Upper lobe of left lung (tissue), 6 donors: Measurements from ENCODE around the gene HOGA1. TPM values are rescaled to one million over a fixed set of nuclear protein-coding genes. Genes with fewer than 3 reads are reported as not detected.

Source experiments
- ATAC-seq, 2 donors: fragments of 200-7000 bp; cut with Tn5 transposase; one replicate each; pipeline ENCODE4 v1.9.1; 2022; ENCODE audit warnings: mild to moderate bottlenecking in 2 of 2, moderate library complexity in 2 of 2; ENCODE audit not compliant: low FRiP score in 2 of 2
- DNase-seq, 2 donors: peaks; one replicate each; pipeline ENCODE4 v3.0.0-alpha.2; 2019 to 2020
- H3K27ac ChIP-seq, 4 donors: fragments of 200-600 bp; sonication (generic); one replicate each; pipeline ENCODE4 v1.5.1; 2016 to 2019
- H3K27me3 ChIP-seq, 4 donors: fragments of 200-600 bp; sonication (generic); one replicate each; pipeline ENCODE4 v1.5.1; 2017 to 2019
- H3K36me3 ChIP-seq, 4 donors: fragments of 200-600 bp; sonication (generic); one replicate each; pipeline ENCODE4 v1.5.1; 2016 to 2019
- H3K4me1 ChIP-seq, 4 donors: fragments of 200-600 bp; sonication (generic); one replicate each; pipeline ENCODE4 v1.5.1; 2018 to 2019
- H3K4me3 ChIP-seq, 4 donors: fragments of 200-600 bp; sonication (generic); one replicate each; pipeline ENCODE4 v1.5.1; 2017 to 2019; ENCODE audit warnings: mild to moderate bottlenecking in 2 of 4, moderate library complexity in 1 of 4
- H3K9me3 ChIP-seq, 4 donors: fragments of 200-600 bp; sonication (generic); one replicate each; pipeline ENCODE4 v1.5.1; 2018 to 2019
- CTCF ChIP-seq, 6 experiments: fragments of 450-650 bp in 4 of 6; fragments of 200-600 bp in 2 of 6; sonication (generic) in 2 of 6; IDR thresholded peaks; one replicate each; pipeline ENCODE4 v1.5.1; 2016 to 2019; ENCODE audit warnings: antibody characterized with exemption in 6 of 6
- EP300 ChIP-seq, 4 donors: sonication (generic); formaldehyde crosslinking; IDR thresholded peaks; one replicate each; pipeline ENCODE4 v1.5.1; 2017; ENCODE audit warnings: antibody characterized with exemption in 4 of 4, control low read depth in 2 of 4
- POLR2A ChIP-seq, 4 donors: fragments of 450-650 bp; IDR thresholded peaks; one replicate each; pipeline ENCODE4 v1.5.1; 2016 to 2017; ENCODE audit warnings: antibody characterized with exemption in 4 of 4, mild to moderate bottlenecking in 2 of 4
- POLR2AphosphoS5 ChIP-seq, 2 donors: sonication (generic); formaldehyde crosslinking; IDR thresholded peaks; one replicate each; pipeline ENCODE4 v1.5.1; 2017; ENCODE audit warnings: antibody characterized with exemption in 2 of 2
- WGBS, 2 donors: methylation state at CpG; one replicate each; pipeline ENCODE4 v1.1.5; 2017 to 2018; 5-methylcytosine and 5-hydroxymethylcytosine counted together
- total RNA-seq, 6 donors: library from RNA; depleted of rRNA in 4 of 6; stranded (reverse); fragments of >200 nt in 4 of 6; gene quantifications; one replicate each; pipeline versions ENCODE4 v1.1.0 to v1.2.1, GENCODE V29; 2016 to 2021
- donor health status: DM: no; HTN: no; CAD: no; lungs with moderate emphysema.
- donor health status: DM: no; HTN: yes; CAD: no; lungs with severe emphysema.

Gene HOGA1
- total RNA-seq, 6 donors from 2014 or later, result 0.39 to 4.2 (median 1.9) TPM

GRCh38 chr10:97538839-97539238 is 45.4 kb upstream of the HOGA1 start:
- TF ChIP-seq POLR2AphosphoS5 (IDR thresholded peaks at IDR 0.05) (no peak), CTCF (IDR thresholded peaks at IDR 0.05) (no peak), POLR2A (IDR thresholded peaks at IDR 0.05) (no peak), EP300 (IDR thresholded peaks at IDR 0.05) (no peak)
- DNase-seq (no peak), ATAC-seq (no peak)
- Histone ChIP-seq H3K9me3 (no peaks in the 10 kb centered on the region), H3K4me3 (no peak overlapping the region), H3K27me3 (no peaks in the 10 kb centered on the region), H3K27ac (peak overlapping the region in 1 of 4 donors; percentile 39), H3K36me3 (no peaks in the 10 kb centered on the region), H3K4me1 (peaks cover 20 to 39% (median 38%) of the 10 kb centered on the region in 4 donors)
- WGBS, 2 donors, result 91 to 97% methylated on average over 4 of the region's 4 CpGs

- DNase-seq (no peak), ATAC-seq (peak in 1 of 2 donors; percentile 3)
- no peaks in the 10 kb centered on the region for H3K9me3 ChIP-seq
- H3K4me1 ChIP-seq, result peaks cover 25 to 47% (median 41%) of the 10 kb centered on the region in 4 donors
- no peaks in the 10 kb centered on the region for H3K27me3 ChIP-seq
- peak overlapping the region in 3 of 4 donors; percentile 18 to 49 (median 40) for H3K27ac ChIP-seq
- 61 to 66% methylated on average over 6 of the region's 6 CpGs for WGBS, 2 donors
- no peaks in the 10 kb centered on the region for H3K36me3 ChIP-seq
- TF ChIP-seq POLR2AphosphoS5 (IDR thresholded peaks at IDR 0.05), result no peak
- TF ChIP-seq POLR2A (IDR thresholded peaks at IDR 0.05), result no peak
- no peak for TF ChIP-seq EP300 (IDR thresholded peaks at IDR 0.05)
- peak in 1 of 6 experiments; percentile 11 for TF ChIP-seq CTCF (IDR thresholded peaks at IDR 0.05)
- H3K4me3 ChIP-seq, result no peak overlapping the region
Observed at GRCh38 chr10:97539523-97540200, 44.5 kb upstream of the HOGA1 start.

- Histone ChIP-seq H3K9me3 (no peaks in the 10 kb centered on the region), H3K27me3 (no peaks in the 10 kb centered on the region), H3K27ac (peak overlapping the region in 3 of 4 donors; percentile 18 to 40 (median 32)), H3K4me1 (peaks cover 25 to 52% (median 41%) of the 10 kb centered on the region in 4 donors), H3K36me3 (no peaks in the 10 kb centered on the region), H3K4me3 (no peak overlapping the region)
- ATAC-seq, result no peak
- WGBS, 2 donors, result 88 to 90% methylated on average over 13 to 14 of the region's 14 CpGs
- TF ChIP-seq POLR2A (IDR thresholded peaks at IDR 0.05) (no peak), POLR2AphosphoS5 (IDR thresholded peaks at IDR 0.05) (no peak), EP300 (IDR thresholded peaks at IDR 0.05) (no peak), CTCF (IDR thresholded peaks at IDR 0.05) (no peak)
- DNase-seq, result no peak
Observed at GRCh38 chr10:97540669-97541500, 43.3 kb upstream of the HOGA1 start.

GRCh38 chr10:97542169-97543024 is 41.8 kb upstream of the HOGA1 start:
- peak overlapping the region; percentile 70 to 86 (median 80) for H3K27ac ChIP-seq
- DNase-seq (peak in 1 of 2 donors; percentile 65), ATAC-seq (peak; percentile 73 to 88)
- H3K4me1 ChIP-seq, result peaks cover 25 to 56% (median 41%) of the 10 kb centered on the region in 4 donors
- no peaks in the 10 kb centered on the region for H3K9me3 ChIP-seq
- TF ChIP-seq EP300 (IDR thresholded peaks at IDR 0.05) (no peak), POLR2AphosphoS5 (IDR thresholded peaks at IDR 0.05) (peak; percentile 12 to 31)
- no peaks in the 10 kb centered on the region for H3K27me3 ChIP-seq
- no peaks in the 10 kb centered on the region for H3K36me3 ChIP-seq
- H3K4me3 ChIP-seq, result no peak overlapping the region
- WGBS, 2 donors, result 68 to 80% methylated on average over 8 of the region's 9 CpGs
